MM.1S (cell line): ENCODE data around the gene CYB5R4.

ENCODE experiments used
- DNase-seq: peaks from one replicate; pipeline ENCODE4 v3.0.0-alpha.2; 2015
- H2AFZ ChIP-seq: fragments of 300-600 bp; sonication (generic); 2 replicates; pipeline ENCODE4 v1.6.0; 2016; ENCODE audit warnings: antibody characterized with exemption, low read length
- H3F3A ChIP-seq: fragments of 300-600 bp; sonication (generic); 2 replicates; pipeline ENCODE4 v1.6.1; 2016; ENCODE audit warnings: mild to moderate bottlenecking, antibody characterized with exemption, low read length, moderate library complexity, mixed read lengths; ENCODE audit not compliant: insufficient read depth
- H3K27ac ChIP-seq: fragments of 300-600 bp; sonication (generic); 2 replicates; pipeline ENCODE4 v1.5.1; 2016; ENCODE audit warnings: mild to moderate bottlenecking, low read length
- H3K27me3 ChIP-seq: fragments of 300-600 bp; sonication (generic); replicated peaks from 2 replicates; pipeline ENCODE4 v1.6.0; 2016; ENCODE audit warnings: low read length; ENCODE audit not compliant: insufficient read depth
- H3K36me3 ChIP-seq: fragments of 300-600 bp; sonication (generic); replicated peaks from 2 replicates; pipeline ENCODE4 v1.6.1; 2016; ENCODE audit warnings: mild to moderate bottlenecking, low read length, mixed read lengths; ENCODE audit not compliant: insufficient read depth
- H3K4me1 ChIP-seq: fragments of 300-600 bp; sonication (generic); 2 replicates; pipeline ENCODE4 v1.6.1; 2016; ENCODE audit warnings: low read length, mixed read lengths
- H3K4me2 ChIP-seq: fragments of 300-600 bp; sonication (generic); 2 replicates; pipeline ENCODE4 v1.6.0; 2016; ENCODE audit warnings: low read depth, low read length
- H3K4me3 ChIP-seq: fragments of 300-600 bp; sonication (generic); 2 replicates; pipeline ENCODE4 v1.5.1; 2016; ENCODE audit warnings: low read length, mixed read lengths
- H3K79me2 ChIP-seq: fragments of 300-600 bp; sonication (generic); 2 replicates; pipeline ENCODE4 v1.6.1; 2016; ENCODE audit warnings: mixed run types, low read length, mixed read lengths
- H3K9ac ChIP-seq: fragments of 300-600 bp; sonication (generic); 2 replicates; pipeline ENCODE4 v1.6.1; 2016; ENCODE audit warnings: low read length, mixed read lengths
- H3K9me2 ChIP-seq: fragments of 300-600 bp; sonication (generic); replicated peaks from 2 replicates; pipeline ENCODE4 v1.6.1; 2016; ENCODE audit warnings: mild to moderate bottlenecking, low read length, mixed read lengths; ENCODE audit not compliant: insufficient read depth
- H3K9me3 ChIP-seq: fragments of 300-600 bp; sonication (generic); replicated peaks from 2 replicates; pipeline ENCODE4 v1.6.1; 2016; ENCODE audit warnings: mild to moderate bottlenecking, low read length, mixed read lengths; ENCODE audit not compliant: insufficient read depth
- H4K20me1 ChIP-seq: fragments of 300-600 bp; sonication (generic); 2 replicates; pipeline ENCODE4 v1.6.1; 2016; ENCODE audit warnings: mild to moderate bottlenecking, low read length, moderate library complexity, mixed read lengths; ENCODE audit not compliant: insufficient read depth
- CTCF ChIP-seq: fragments of 300-600 bp; sonication (generic); IDR thresholded peaks from 2 replicates; pipeline ENCODE4 v1.5.1; 2016; ENCODE audit warnings: antibody characterized with exemption, low read length, mixed read lengths
- EZH2 ChIP-seq: fragments of 300-600 bp; sonication (generic); optimal IDR thresholded peaks from 2 replicates; pipeline ENCODE3; 2017; ENCODE audit warnings: low read depth, mild to moderate bottlenecking, antibody characterized with exemption, low read length, mixed read lengths
- EZH2phosphoT487 ChIP-seq: fragments of 300-600 bp; sonication (generic); IDR thresholded peaks from 2 replicates; pipeline ENCODE4 v1.6.1; 2018; ENCODE audit warnings: antibody characterized with exemption, low read length

The CYB5R4 gene

GRCh38 chr6:83966539-83966938 lies 107.0 kb downstream of the CYB5R4 start:
- Histone ChIP-seq H3K4me1 (no peaks in the 10 kb centered on the region), H3K9ac (no peak overlapping the region), H3K9me3 (no peaks in the 10 kb centered on the region), H4K20me1 (no peaks in the 10 kb centered on the region), H2AFZ (no peak overlapping the region), H3K79me2 (no peaks in the 10 kb centered on the region), H3K4me3 (no peak overlapping the region), H3F3A (no peaks in the 10 kb centered on the region), H3K4me2 (no peak overlapping the region), H3K27me3 (no peaks in the 10 kb centered on the region), H3K36me3 (no peaks in the 10 kb centered on the region), H3K27ac (no peak overlapping the region), H3K9me2 (no peaks in the 10 kb centered on the region)
- TF ChIP-seq CTCF (no peak), EZH2phosphoT487 (no peak), EZH2 (no peak)
- DNase-seq, result no peak

DNA sequence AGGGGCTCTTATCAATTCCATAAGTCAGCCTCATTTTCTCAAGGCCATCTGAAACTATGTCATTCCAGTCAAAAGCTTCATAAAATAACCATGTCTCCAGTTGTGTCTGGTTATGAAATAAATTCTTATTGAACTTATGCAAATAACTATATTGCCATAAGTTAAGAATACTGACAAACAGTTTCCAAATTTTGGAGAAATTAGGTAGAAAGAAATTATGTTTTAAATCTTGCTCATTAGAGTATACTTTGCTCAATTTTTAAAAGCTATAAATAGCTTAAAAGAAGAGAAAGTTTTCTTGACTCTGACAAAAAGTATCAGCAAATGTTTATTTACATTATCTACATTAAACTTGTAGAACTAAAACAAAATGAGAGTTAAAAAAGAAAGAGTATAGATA lies 111.1 kb downstream of the CYB5R4 start:
- DNase-seq, result no peak
- no peak overlapping the region for H2AFZ ChIP-seq
- no peaks in the 10 kb centered on the region for H3K4me1 ChIP-seq
- H3K4me3 ChIP-seq, result no peak overlapping the region
- H4K20me1 ChIP-seq, result no peaks in the 10 kb centered on the region
- H3K4me2 ChIP-seq, result no peak overlapping the region
- TF ChIP-seq CTCF (no peak), EZH2 (no peak), EZH2phosphoT487 (no peak)
- no peaks in the 10 kb centered on the region for H3K36me3 ChIP-seq
- no peaks in the 10 kb centered on the region for H3K9me2 ChIP-seq
- no peaks in the 10 kb centered on the region for H3K27me3 ChIP-seq
- H3K9me3 ChIP-seq, result no peaks in the 10 kb centered on the region
- H3K27ac ChIP-seq, result no peak overlapping the region
- H3F3A ChIP-seq, result no peaks in the 10 kb centered on the region
- no peaks in the 10 kb centered on the region for H3K79me2 ChIP-seq
- H3K9ac ChIP-seq, result no peak overlapping the region

DNA sequence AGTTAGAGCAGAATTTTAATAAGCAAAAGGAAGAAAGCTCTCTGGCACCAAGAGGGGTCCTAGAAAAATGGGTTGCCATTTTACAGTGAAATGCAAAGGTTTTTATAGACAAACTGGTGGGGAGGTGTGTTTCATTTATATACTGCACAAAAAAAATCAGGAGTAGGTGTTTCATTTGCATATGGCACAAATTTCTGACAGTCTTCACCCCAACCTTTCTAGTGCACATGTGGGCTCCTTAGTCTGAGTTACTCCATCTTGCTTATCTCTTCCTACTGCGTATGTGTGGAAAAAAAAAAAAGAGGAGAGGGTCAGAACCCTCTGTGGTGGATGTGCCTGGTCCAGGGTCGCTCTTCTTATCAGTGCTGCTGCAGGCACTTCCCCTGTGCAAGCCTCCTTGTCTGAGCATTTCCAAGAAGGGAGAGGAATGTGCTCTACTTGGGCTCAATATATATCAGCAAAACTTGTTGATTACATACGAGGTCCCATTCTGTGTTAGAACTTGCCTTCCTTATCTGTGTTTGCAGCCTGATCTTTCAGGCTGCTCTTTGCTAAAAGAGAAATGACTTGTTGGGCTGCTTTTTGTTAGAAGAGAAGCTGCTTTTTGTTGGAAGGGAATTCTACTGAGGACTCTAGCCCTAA lies 115.0 kb downstream of the CYB5R4 start:
- H3K9me3 ChIP-seq, result no peaks in the 10 kb centered on the region

More for the DNA sequence above, 115.0 kb downstream of the CYB5R4 start:
- TF ChIP-seq EZH2phosphoT487 (no peak), EZH2 (no peak), CTCF (no peak)
- H3K79me2 ChIP-seq, result no peaks in the 10 kb centered on the region
- no peaks in the 10 kb centered on the region for H3K27me3 ChIP-seq
- no peaks in the 10 kb centered on the region for H3F3A ChIP-seq
- H3K36me3 ChIP-seq, result no peaks in the 10 kb centered on the region
- no peaks in the 10 kb centered on the region for H4K20me1 ChIP-seq
- DNase-seq, result no peak
- no peak overlapping the region for H2AFZ ChIP-seq
- no peaks in the 10 kb centered on the region for H3K4me1 ChIP-seq
- H3K9me2 ChIP-seq, result no peaks in the 10 kb centered on the region
- no peak overlapping the region for H3K27ac ChIP-seq
- no peak overlapping the region for H3K4me3 ChIP-seq
- no peak overlapping the region for H3K9ac ChIP-seq
- H3K4me2 ChIP-seq, result no peak overlapping the region
